ENCODE measurements around the gene KLF4.
"Not testable (repeated sequence)": the region's sequence is repeated elsewhere in the genome, so short reads cannot be mapped to it uniquely, and the experiment has no call there.

Gene KLF4

DNA sequence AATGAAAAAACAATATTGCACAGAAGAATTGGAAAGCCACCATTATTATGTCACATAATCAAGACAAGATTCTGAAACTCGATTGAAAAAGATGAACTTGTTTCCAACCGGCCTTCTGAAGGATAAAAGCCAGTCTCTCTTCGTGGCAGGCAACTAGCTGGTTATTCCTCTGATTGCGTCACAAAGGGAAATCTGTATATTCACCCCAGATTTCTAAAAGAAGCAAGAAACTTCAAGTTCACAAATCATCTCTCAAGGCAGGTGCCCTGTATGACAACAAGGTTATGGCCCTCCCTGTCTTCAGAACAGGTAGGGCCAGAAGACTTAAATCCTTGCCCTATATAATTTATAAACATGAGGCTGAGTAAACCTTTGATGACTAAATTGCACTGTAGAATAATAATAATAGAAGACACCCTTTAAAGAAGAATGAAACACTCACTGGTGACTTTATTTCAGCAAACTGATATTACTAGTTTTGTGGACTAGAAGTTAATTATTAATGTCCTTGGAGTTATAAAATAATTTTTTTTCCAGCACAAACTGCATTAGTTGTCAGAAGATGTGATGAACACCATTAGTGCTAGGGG is 2.9 kb upstream of the KLF4 start:
- no peaks in the 10 kb centered on the region for H3K9me3 Mint-ChIP-seq (ENCODE audit: low read depth)
- no peaks in the 10 kb centered on the region for H3K36me3 Mint-ChIP-seq
- no peak overlapping the region for H3K27ac Mint-ChIP-seq
- no peak overlapping the region for H3K4me3 Mint-ChIP-seq
- H3K27me3 Mint-ChIP-seq, result peaks cover 37% of the 10 kb centered on the region
- peaks cover 16% of the 10 kb centered on the region for H3K4me1 Mint-ChIP-seq (ENCODE audit: low read depth)

DNA sequence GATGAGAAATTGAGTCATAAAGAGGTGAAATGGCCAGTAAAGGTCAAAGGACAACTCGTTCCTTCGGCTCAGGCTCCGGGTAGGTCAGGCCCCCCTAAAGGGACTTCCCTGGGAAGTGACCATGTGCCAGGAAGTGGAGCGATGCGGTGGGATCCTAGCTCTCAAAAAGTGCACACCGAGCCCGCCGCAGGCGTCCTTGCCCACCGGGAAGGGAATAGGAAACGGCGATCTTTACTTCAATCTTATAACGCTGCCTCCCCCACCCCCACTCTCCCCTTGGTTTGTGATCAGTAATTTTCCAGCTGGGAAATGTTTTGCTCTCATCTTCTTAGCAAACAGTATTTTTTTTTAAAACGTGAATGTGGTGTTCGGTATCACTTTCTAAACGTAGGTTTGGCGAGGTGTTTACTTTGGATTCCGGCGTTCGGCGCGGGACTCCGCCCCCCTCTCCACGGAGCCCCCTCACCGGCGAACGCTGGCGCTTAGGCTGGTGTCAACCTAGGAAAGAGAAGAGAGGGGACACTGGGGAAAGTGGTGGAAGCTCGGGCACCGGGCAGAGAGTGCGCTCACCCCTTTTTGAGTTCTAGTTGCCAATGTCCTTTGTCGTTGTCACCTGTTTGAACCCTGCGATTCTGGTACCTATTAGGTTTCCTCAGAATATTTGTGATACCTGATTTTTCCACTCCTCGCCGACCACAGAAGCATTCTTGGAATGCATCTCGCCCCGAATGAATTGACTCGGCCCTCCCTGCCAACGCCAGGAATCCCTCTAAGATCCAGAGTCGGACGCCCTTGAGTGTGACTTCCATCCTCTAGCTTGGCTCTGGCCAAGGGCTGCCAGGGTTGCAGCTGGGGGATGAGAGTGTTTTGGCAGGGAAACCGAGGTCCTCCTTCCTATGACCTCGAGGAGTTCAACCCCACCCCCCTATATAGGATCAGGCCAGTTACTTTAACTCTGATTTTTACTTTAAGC is 1.8 kb upstream of the KLF4 start:
- Mint-ChIP-seq H3K4me1 (ENCODE audit: low read depth) (peaks cover 18% of the 10 kb centered on the region), H3K4me3 (peak overlapping the region; percentile 76), H3K36me3 (no peaks in the 10 kb centered on the region), H3K9me3 (ENCODE audit: low read depth) (no peaks in the 10 kb centered on the region), H3K27me3 (peaks cover 39% of the 10 kb centered on the region), H3K27ac (no peak overlapping the region)

DNA sequence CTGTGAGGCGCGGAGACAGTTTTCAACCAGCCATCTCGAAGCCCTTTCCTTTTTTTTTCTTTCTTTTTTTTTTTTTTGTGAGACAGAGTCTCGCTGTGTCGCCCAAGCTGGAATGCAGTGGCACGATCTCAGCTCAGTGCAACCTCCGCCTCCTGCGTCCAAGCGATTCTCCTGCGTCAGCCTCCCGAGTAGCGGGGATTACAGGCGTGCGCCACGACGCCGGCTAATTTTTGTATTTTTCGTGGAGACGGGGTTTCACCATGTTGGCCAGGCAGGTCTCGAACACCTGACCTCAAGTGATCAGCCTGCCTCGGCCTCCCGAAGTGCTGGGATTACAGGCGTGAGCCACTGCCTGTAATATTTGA is 1.0 kb upstream of the KLF4 start:
- Mint-ChIP-seq H3K4me3 (peak overlapping the region; percentile 76), H3K4me1 (ENCODE audit: low read depth) (peaks cover 18% of the 10 kb centered on the region), H3K27me3 (peaks cover 45% of the 10 kb centered on the region)
- H3K36me3 Mint-ChIP-seq; H3K9me3 Mint-ChIP-seq (ENCODE audit: low read depth); H3K27ac Mint-ChIP-seq: not testable (repeated sequence)

DNA sequence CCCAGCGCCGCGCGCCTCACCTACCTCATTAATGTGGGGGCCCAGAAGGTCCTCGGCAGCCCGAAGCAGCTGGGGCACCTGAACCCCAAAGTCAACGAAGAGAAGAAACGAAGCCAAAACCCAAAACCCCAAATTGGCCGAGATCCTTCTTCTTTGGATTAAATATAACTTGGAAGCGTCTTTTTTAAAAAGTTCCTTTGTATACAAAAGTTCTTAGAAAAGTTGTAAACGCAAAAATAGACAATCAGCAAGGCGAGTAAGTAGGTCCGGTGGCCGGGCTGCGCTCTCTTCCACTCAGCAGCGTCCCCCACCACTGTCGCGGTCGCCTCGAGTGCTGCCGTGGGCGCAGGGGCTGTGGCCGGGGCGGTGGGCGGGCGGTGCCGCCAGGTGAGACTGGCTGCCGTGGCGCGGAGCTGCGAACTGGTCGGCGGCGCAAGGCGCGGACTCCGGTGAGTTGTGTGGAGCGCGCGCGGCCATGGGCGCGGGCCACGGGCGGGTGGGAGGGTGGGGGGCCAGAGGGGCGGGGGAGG is 360 bp downstream of the KLF4 start:
- no peaks in the 10 kb centered on the region for H3K36me3 Mint-ChIP-seq
- peaks cover 18% of the 10 kb centered on the region for H3K4me1 Mint-ChIP-seq (ENCODE audit: low read depth)
- H3K9me3 Mint-ChIP-seq (ENCODE audit: low read depth), result no peaks in the 10 kb centered on the region
- peaks cover 36% of the 10 kb centered on the region for H3K27me3 Mint-ChIP-seq
- H3K4me3 Mint-ChIP-seq, result peak overlapping the region; percentile 77
- H3K27ac Mint-ChIP-seq, result no peak overlapping the region

DNA sequence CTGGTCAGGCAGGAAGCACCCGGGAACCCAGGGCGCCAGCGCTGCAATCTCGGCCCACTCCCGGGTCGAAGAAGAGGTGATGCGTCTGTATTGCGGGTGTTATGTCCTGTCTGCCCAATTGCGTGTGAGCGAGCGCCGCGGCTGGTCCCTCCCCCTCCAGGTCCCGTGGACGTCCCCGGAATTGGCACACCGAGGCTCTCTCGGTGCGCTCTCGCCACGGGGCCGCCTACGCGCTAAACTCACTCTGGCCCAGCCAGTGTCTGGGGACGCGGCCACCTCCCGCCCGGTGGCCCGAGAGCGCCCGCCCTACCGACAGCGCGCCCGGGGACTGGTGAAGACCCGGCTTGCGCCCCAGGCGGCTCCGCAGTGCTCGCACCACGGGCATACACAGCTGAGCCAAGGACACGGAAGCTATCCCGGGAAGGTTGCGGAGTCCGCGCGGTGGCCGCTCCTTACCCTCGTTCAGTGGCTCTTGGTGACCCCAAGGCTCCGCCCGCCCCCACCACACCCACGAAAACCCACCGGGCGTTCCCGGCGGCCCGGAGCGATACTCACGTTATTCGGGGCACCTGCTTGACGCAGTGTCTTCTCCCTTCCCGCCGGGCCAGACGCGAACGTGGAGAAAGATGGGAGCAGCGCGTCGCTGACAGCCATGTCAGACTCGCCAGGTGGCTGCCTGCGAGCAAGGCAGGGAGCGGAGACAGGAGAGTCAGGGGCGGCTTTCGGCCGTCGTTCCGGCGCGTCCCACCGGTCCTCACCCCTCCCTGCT is 1.0 kb downstream of the KLF4 start:
- H3K36me3 Mint-ChIP-seq, result no peaks in the 10 kb centered on the region

DNA sequence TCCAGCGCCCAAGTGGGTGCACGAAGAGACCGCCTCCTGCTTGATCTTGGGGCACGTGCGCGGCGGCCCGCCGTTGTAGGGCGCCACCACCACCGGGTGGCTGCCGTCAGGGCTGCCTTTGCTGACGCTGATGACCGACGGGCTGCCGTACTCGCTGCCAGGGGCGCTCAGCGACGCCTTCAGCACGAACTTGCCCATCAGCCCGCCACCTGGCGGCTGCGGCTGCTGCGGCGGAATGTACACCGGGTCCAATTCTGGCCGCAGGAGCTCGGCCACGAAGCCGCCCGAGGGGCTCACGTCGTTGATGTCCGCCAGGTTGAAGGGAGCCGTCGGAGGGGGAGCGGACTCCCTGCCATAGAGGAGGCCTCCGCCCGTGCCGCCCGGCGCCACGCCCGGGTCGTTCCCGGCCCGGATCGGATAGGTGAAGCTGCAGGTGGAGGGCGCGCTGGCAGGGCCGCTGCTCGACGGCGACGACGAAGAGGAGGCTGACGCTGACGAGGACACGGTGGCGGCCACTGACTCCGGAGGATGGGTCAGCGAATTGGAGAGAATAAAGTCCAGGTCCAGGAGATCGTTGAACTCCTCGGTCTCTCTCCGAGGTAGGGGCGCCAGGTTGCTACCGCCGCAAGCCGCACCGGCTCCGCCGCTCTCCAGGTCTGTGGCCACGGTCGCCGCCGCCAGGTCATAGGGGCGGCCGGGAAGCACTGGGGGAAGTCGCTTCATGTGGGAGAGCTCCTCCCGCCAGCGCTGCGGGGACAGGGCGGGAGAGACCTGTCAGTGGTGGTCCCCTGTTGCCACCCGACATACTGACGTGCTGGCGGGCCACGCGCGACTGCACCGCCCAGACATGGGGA is 1.8 kb downstream of the KLF4 start:
- Mint-ChIP-seq H3K27ac (no peak overlapping the region), H3K27me3 (peaks cover 39% of the 10 kb centered on the region)

More for the DNA sequence above, 1.0 kb downstream of the KLF4 start:
- Mint-ChIP-seq H3K4me1 (ENCODE audit: low read depth) (peaks cover 18% of the 10 kb centered on the region), H3K9me3 (ENCODE audit: low read depth) (no peaks in the 10 kb centered on the region), H3K27me3 (peaks cover 36% of the 10 kb centered on the region), H3K27ac (no peak overlapping the region), H3K4me3 (peak overlapping the region; percentile 77)

DNA sequence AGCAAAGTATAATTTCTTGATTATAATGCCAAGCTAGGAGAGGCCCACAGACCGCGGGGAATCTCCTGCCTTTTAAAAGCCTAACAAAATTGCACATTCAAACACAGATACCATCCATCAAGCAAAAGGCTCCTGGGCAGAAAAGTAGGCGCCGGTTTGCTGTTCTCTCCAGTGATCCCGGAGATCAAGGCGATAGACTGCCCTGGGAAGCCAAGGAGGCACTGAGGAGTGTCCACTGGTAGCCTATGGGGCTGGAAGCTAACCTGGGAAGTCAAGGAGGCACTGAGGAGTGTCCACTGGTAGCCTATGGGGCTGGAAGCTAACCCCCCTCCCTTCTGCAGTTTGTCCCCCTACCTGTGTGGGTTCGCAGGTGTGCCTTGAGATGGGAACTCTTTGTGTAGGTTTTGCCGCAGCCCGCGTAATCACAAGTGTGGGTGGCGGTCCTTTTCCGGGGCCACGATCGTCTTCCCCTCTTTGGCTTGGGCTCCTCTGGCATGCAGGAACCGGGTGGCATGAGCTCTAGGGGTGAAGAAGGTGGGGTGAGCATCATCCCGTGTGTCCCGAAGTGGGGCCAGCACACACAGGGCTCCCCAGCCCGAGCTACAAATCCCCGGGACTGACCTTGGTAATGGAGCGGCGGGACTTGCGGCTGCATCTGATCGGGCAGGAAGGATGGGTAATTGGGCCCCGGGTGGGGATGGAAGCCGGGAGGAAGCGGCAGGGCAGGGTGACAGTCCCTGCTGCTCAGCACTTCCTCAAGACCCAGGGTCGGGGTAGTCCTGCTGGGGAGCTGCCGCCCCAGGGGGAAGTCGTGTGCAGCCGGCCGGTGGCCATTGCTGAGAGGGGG is 2.7 kb downstream of the KLF4 start:
- Mint-ChIP-seq H3K4me3 (peak overlapping the region; percentile 35), H3K27ac (no peak overlapping the region), H3K36me3 (no peaks in the 10 kb centered on the region), H3K4me1 (ENCODE audit: low read depth) (peaks cover 18% of the 10 kb centered on the region), H3K9me3 (ENCODE audit: low read depth) (no peaks in the 10 kb centered on the region), H3K27me3 (peaks cover 30% of the 10 kb centered on the region)

More for the DNA sequence above, 1.8 kb downstream of the KLF4 start:
- H3K36me3 Mint-ChIP-seq, result no peaks in the 10 kb centered on the region
- H3K4me3 Mint-ChIP-seq, result peak overlapping the region; percentile 46
- peaks cover 18% of the 10 kb centered on the region for H3K4me1 Mint-ChIP-seq (ENCODE audit: low read depth)
- no peaks in the 10 kb centered on the region for H3K9me3 Mint-ChIP-seq (ENCODE audit: low read depth)

DNA sequence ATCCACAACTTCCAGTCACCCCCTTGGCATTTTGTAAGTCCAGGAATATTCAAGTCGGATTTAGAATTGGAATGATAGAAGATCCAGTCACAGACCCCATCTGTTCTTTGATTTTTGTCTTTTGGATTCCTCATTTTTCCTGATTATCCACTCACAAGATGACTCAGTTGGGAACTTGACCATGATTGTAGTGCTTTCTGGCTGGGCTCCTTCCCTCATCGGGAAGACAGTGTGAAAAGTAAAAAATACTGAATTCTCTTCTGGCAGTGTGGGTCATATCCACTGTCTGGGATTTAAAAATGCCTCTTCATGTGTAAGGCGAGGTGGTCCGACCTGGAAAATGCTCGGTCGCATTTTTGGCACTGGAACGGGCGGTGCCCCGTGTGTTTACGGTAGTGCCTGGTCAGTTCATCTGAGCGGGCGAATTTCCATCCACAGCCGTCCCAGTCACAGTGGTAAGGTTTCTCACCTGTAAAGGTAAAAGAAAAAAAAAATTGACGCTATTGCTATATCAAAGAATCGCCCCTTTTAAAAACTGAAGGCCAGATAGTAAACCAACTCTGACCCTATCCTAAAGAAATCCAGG is 4.0 kb downstream of the KLF4 start:
- Mint-ChIP-seq H3K27ac (no peak overlapping the region), H3K9me3 (ENCODE audit: low read depth) (no peaks in the 10 kb centered on the region), H3K4me3 (no peak overlapping the region), H3K27me3 (peaks cover 21% of the 10 kb centered on the region), H3K36me3 (no peaks in the 10 kb centered on the region), H3K4me1 (ENCODE audit: low read depth) (peaks cover 10% of the 10 kb centered on the region)

DNA sequence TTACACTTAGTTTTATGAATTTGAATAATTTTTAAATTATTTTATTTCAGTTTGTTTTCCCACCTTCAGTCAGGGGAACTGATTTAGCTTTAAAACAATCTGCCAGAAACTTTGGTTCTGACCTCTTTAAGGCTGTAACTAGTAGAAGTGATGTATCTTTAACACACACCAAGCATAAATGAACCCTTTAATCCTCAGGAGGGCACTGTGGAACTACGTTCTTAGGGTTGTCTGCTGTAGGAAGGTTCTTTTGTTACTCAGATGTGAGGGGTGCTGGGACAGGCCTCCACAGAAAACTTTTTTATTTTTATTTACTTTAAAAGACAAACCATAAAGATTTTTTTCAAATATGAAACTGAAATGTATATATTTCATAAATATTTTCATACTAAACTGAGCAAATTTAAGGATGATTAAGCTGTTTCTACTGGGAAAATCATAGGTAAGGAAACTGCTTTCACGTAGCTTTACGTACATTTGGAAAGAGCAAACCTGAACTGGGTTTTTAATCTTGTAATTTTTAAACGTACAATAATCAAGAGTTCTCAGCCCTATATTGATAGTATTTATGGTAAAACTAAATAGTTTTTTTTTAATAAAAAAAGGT is 5.3 kb downstream of the KLF4 start:
- peaks cover 18% of the 10 kb centered on the region for H3K27me3 Mint-ChIP-seq
- peaks cover 6% of the 10 kb centered on the region for H3K4me1 Mint-ChIP-seq (ENCODE audit: low read depth)
- H3K4me3 Mint-ChIP-seq, result no peak overlapping the region
- H3K9me3 Mint-ChIP-seq (ENCODE audit: low read depth), result no peaks in the 10 kb centered on the region
- no peaks in the 10 kb centered on the region for H3K36me3 Mint-ChIP-seq
- no peak overlapping the region for H3K27ac Mint-ChIP-seq

DNA sequence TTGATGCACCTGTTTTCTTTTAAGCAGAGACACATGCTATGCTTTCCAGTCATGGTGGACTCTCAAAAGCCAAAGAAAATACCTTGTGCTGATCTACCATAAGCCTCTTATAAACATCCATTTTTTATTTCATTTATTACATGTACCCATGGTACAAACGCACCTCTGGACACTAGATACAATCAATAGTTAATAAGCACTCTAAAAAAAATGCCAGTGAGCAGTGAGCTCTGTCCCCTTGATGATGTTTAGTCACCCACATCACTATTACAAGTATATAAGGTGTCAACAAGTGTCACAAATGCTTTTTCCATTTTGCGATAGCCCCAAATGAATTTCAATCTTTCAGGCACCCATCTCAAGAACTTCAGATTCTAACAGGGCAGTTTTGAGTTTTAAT is 5.9 kb downstream of the KLF4 start:
- Mint-ChIP-seq H3K4me3 (no peak overlapping the region), H3K27ac (no peak overlapping the region), H3K27me3 (peaks cover 15% of the 10 kb centered on the region), H3K36me3 (no peaks in the 10 kb centered on the region), H3K4me1 (ENCODE audit: low read depth) (peaks cover 2% of the 10 kb centered on the region), H3K9me3 (ENCODE audit: low read depth) (no peaks in the 10 kb centered on the region)

DNA sequence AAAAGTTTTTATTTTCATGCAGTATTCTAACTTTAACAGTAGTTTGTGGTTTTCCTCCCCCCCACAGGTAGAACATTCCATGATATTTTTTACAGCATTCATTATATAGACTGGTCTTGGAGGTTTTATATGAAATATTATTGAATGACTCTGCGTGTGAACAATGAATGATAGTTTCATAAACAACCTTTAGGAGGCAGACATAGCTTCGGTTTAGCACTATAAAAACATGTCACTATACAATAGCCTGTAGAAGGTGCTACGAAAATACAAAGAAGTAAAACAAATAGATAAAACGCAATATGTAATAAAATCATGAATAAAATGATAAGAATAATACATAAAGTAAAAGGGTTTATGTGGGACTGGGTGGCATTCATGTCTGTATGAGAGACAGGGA is 8.5 kb downstream of the KLF4 start:
- Mint-ChIP-seq H3K4me3 (no peak overlapping the region), H3K27ac (no peak overlapping the region), H3K36me3 (no peaks in the 10 kb centered on the region), H3K4me1 (ENCODE audit: low read depth) (no peaks in the 10 kb centered on the region), H3K27me3 (peaks cover 14% of the 10 kb centered on the region), H3K9me3 (ENCODE audit: low read depth) (no peaks in the 10 kb centered on the region)

DNA sequence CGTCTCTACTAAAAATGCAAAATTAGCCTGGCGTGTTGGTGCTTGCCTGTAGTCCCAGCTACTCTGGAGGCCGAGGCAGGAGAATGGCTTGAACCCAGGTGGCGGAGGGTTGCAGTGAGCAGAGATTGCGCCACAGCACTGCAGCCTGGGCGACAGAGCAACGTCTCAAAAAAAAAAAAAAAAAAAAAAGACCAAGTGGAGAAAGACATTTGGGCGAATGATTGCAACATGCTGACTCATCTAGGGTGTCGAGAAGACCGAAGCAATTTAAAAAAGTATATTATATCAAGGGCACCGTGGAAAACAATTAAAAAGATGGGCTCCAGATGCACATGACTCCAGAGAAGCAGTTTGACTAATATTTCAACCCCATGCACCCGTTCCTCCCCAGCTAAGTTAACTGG is 9.2 kb downstream of the KLF4 start:
- Mint-ChIP-seq H3K27ac (no peak overlapping the region), H3K27me3 (peaks cover 12% of the 10 kb centered on the region), H3K9me3 (ENCODE audit: low read depth) (no peaks in the 10 kb centered on the region), H3K4me3 (no peak overlapping the region), H3K36me3 (no peaks in the 10 kb centered on the region), H3K4me1 (ENCODE audit: low read depth) (no peaks in the 10 kb centered on the region)

DNA sequence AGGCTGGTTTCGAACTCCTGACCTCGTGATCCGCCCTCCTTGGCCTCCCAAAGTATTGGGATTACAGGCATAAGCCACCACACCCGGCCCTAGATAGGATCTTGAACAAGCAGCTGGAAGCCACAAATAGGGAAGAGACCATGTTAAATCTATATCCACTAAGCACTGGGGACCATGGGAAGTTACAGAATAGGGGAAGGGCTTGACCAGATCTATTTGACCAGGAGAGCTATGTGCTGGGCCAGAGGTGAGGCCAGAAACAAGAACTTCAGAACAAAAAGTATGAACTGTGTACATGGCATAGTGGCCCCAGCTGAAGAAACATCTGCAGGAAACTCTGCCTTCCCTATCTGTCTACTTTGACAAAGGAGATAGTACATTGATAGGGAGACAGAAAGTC is 10.8 kb downstream of the KLF4 start:
- Mint-ChIP-seq H3K36me3 (no peaks in the 10 kb centered on the region), H3K4me3 (no peak overlapping the region), H3K27ac (no peak overlapping the region), H3K4me1 (ENCODE audit: low read depth) (no peaks in the 10 kb centered on the region), H3K9me3 (ENCODE audit: low read depth) (no peaks in the 10 kb centered on the region), H3K27me3 (peaks cover 14% of the 10 kb centered on the region)
